Right ventricle myocardium superior (tissue), 1 donor: Measurements from ENCODE around the gene ZNF438. TPM values are rescaled to one million over a fixed set of nuclear protein-coding genes. Genes with fewer than 3 reads are reported as not detected.
"Not testable (repeated sequence)": the region's sequence is repeated elsewhere in the genome, so short reads cannot be mapped to it uniquely, and the experiment has no call there.

ENCODE experiments used
- ATAC-seq: fragments of 200-7000 bp; cut with Tn5 transposase; one replicate; pipeline ENCODE4 v1.9.1; 2020; ENCODE audit warnings: mild to moderate bottlenecking; ENCODE audit not compliant: poor library complexity
- DNase-seq: peaks from one replicate; pipeline ENCODE4 v3.0.0-alpha.2; 2020
- intact Hi-C: fragments of 100-400 bp; cut with DNase I; formaldehyde crosslinking; loops from one replicate; pipeline ENCODE4 v1.11.2; 2022
- total RNA-seq: library from RNA; stranded (reverse); fragmentation: NEBNext Ultra II Directional; extraction: Animal tissue kit (Norgen Biotek cat#: 25700); gene quantifications from one replicate; pipeline ENCODE4 v1.2.1, GENCODE V29; 2021
- donor health status: DM: no; HTN: yes; CAD: no; lungs with severe emphysema.

Gene ZNF438
- total RNA-seq, 1 donor from 2014 or later = 13.0 TPM

DNA sequence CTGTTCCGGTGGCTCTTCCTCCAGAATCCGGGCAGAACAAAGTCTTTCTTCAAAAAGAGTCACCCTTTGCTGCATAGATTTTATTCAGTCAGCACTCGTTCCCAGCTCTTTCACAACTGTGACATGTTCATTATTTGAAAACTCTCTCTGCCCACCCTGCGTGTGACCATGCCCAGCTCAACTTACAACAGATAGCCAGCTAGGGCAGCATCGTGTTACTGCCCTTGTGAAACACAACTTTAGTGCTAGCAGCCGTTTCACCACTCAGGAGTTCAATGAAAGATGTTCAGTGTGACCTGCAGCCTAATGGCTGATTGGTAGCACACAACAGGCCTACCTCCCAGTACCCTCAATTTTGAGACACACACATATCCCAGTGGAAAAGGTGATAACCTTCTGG, 57.9 kb downstream of the ZNF438 start:
- ATAC-seq (peak; percentile 68), DNase-seq (no peak)
- intact Hi-C loops = no loop called here

- peak; percentile 56 for ATAC-seq
- intact Hi-C loops = no loop called here
- DNase-seq = no peak
Observed at GRCh38 chr10:30970760-30971460, 60.8 kb downstream of the ZNF438 start.

DNA sequence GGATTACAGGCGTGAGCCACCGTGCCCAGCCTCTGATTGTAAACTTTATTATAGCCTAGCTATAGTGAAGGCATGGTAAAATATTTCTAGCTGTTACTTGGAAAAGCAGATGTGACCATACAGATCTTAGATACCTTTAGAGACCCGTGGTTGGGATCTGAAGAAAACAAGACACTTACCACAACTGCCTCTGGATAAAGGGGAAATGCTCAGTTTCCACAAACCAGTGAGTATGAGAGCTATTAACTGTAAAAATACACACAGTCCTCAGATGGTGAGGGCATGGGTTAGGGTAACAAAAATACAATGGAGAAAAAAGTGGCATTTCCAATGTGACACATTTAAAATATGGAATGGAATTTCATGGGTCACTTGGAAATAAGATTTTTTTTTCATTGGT, 63.0 kb downstream of the ZNF438 start:
- DNase-seq (no peak), ATAC-seq (no peak)
- intact Hi-C loops = no loop called here

GRCh38 chr10:30967650-30968410, 63.8 kb downstream of the ZNF438 start:
- ATAC-seq = peak; percentile 21
- intact Hi-C loops = no loop called here
- no peak for DNase-seq

DNA sequence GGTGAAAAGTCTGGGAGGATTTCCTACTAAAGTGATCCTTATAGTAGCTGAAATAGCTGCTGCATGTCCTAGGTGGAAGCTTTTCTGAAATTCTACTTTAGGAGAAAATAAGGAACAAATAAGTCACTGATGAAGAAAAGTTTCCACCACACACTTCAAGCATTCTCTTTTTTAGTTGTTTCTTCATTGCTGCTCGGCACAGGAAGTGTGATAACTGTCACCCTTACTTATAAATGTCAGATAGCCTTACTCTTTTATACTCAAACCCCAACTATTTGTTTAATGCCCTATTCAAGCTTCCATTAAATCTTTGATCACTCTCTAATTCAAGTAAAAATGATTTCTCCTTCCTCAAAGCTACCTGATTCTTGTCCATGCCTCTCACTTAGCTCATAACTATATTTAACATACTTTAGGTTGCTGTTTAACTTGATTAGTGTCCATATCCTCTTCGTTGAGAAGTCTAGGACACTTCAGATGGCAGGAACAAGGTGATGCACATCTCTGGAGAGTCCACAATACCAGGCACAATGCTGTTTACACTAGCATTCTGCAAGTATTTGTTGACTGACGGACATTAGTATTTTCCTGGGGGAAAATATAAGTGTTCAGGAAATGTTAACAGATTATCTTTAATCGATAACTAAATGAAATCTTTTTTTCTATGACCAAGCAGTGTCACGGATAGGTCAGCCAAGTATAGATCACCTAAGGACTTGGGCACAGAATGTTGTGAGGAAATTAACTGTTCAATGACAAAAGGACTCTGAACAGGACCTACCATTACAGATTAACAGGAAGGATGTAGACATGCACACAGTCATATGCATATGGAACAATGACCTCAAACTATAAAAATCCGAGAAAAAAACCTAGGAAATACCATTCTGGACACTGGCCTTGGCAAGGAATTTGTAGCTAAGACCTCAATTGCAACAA, 67.4 kb downstream of the ZNF438 start:
- ATAC-seq = no peak
- intact Hi-C loops = no loop called here

GRCh38 chr10:30962522-30962921, 69.1 kb downstream of the ZNF438 start:
- intact Hi-C loops = no loop called here
- DNase-seq (no peak), ATAC-seq (no peak)

More for the DNA sequence above, 67.4 kb downstream of the ZNF438 start:
- no peak for DNase-seq

DNA sequence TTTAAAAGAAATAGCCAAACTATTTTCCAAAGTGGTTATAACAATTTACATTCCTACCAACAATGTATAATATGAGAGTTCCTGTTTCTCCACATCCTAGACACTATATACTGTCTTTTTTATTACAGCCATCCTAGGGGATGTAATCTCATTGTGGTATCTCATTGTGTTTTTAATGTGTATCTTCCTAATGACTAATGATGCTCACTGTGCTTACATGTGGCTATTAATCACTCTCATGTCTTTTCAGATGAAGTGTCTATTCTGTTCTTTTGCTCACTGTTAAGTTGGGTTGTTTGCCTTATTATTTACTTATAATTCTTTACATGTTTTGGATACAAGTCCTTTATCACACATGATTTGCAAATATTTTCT, 71.8 kb downstream of the ZNF438 start:
- intact Hi-C loops = no loop called here

DNA sequence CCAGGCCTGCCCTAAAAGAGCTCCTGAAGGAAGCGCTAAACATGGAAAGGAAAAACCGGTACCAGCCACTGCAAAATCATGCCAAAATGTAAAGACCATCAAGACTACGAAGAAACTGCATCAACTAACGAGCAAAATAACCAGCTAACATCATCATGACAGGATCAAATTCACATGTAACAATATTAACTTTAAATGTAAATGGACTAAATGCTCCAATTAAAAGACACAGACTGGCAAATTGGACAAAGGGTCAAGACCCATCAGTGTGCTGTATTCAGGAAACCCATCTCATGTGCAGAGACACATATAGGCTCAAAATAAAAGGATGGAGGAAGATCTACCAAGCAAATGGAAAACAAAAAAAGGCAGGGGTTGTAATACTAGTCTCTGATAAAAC, 82.4 kb downstream of the ZNF438 start:
- ATAC-seq, intact Hi-C loops, DNase-seq: not testable (repeated sequence)

More for the DNA sequence above, 71.8 kb downstream of the ZNF438 start:
- DNase-seq = no peak
- ATAC-seq = no peak

DNA sequence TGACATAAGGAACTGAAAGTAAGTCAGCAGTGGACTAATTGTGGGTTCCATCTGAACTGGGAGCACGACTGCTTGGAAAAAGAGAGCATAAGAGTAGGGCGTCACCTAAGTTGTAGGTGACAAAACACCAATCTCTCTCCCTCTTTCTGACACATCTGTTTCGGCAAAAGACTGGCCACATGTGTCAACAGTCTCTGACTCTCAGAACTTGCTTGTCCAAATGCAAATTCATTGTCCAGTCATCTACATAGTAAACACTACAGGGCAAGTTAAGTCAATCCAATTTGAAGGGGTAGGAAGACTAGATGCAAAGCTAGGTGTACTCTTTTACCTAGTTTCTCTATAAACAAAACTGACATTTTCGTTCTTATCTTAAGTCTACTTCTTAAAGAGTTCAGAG, 87.7 kb downstream of the ZNF438 start:
- intact Hi-C loops = no loop called here
- DNase-seq (no peak), ATAC-seq (no peak)

DNA sequence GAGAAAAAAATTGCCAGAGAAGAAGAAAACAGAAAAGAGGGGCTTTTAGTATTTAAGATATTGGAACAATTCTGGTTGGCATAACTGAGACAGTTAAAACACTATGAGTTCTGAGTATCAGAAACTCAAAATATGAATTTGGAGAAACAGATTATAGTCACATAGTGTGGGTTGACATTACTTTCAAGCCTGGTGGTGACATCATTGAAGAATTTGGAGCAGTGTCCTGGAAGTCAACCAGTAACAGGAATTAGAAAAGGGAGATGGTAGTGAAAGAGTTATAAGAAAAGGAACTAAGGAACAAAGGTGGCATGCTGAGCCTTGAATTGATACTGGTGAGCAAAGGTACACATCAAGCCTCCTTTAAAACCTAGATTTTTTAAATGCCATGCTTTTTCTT, 88.2 kb downstream of the ZNF438 start:
- DNase-seq (no peak), ATAC-seq (no peak)
- intact Hi-C loops = no loop called here

- ATAC-seq = no peak
Observed at GRCh38 chr10:30940256-30940655, 91.4 kb downstream of the ZNF438 start.

GRCh38 chr10:30939643-30940251, 91.9 kb downstream of the ZNF438 start:
- intact Hi-C loops = no loop called here
- no peak for DNase-seq
- ATAC-seq = no peak

More at GRCh38 chr10:30940256-30940655, 91.4 kb downstream of the ZNF438 start:
- DNase-seq = no peak
- intact Hi-C loops = no loop called here

GRCh38 chr10:30935078-30935477, 96.6 kb downstream of the ZNF438 start:
- intact Hi-C loops = no loop called here
- DNase-seq = no peak
- ATAC-seq = peak; percentile 29

- intact Hi-C loops = no loop called here
- ATAC-seq (no peak), DNase-seq (no peak)
Observed at GRCh38 chr10:30931094-30931493, 100.6 kb downstream of the ZNF438 start.

DNA sequence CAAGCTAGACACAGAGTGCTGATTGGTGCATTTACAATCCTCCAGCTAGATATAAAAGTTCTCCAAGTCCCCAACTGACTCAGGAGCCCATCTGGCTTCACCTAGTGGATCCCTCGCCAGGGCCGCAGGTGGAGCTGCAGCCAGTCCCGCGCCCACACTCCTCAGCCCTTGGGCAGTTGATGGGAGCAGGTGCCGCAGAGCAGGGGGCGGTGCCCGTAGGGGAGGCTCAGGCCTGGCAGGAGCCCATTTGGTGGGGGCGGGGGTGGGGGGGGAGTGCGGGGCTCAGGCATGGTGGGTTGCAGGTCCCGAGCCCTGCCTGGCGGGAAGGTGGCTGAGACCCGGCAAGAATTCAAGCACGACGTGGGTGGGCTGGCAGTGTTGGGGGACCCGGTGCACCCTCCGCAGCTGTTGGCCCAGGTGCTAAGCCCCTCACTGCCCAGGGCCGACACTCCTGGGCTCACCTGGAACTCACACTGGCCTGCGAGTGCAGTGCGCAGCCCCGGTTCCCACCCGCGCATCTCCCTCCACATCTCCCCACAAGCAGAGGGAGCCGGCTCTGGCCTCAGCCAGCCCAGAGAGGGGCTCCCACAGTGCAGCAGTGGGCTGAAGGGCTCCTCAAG, 101.7 kb downstream of the ZNF438 start:
- intact Hi-C loops = no loop called here
- ATAC-seq = no peak
- no peak for DNase-seq

- ATAC-seq, intact Hi-C loops, DNase-seq: not testable (repeated sequence)
Observed at GRCh38 chr10:30929311-30929729, 102.3 kb downstream of the ZNF438 start.

GRCh38 chr10:30928742-30929141, 102.9 kb downstream of the ZNF438 start:
- ATAC-seq (no peak), DNase-seq (no peak)
- intact Hi-C loops = no loop called here

DNA sequence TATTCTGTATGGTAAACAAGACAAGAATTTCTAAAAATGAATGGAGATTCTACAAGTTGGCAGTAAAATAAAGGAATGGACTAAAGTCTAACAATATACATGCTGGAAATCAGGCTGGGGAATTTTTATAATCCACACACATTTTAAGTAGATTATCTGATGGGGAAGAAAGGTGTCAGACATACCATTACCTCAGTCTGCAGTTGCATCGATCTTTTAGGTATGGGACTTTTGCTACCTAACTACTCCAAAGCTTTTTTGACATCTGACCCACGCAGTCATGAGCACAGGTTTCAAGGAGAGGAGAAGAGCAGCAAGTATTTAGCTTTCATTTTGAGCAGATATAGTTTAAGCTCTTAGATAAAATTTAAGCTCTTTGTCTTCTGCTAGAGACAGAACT, 113.0 kb downstream of the ZNF438 start:
- no peak for ATAC-seq

More for the DNA sequence above, 113.0 kb downstream of the ZNF438 start:
- intact Hi-C loops = no loop called here
- DNase-seq = no peak
